Testis (tissue), 3 donors: Measurements from ENCODE around the gene DERA. TPM values are rescaled to one million over a fixed set of nuclear protein-coding genes. Genes with fewer than 3 reads are reported as not detected.
"Not testable (repeated sequence)": the region's sequence is repeated elsewhere in the genome, so short reads cannot be mapped to it uniquely, and the experiment has no call there.

Experiments used
- DNase-seq: peaks from one replicate; pipeline ENCODE4 v3.0.0-alpha.2; 2019
- H3K27ac ChIP-seq, 2 donors: fragments of 200-600 bp; sonication (generic); one replicate each; pipeline ENCODE4 v1.5.1; 2019
- H3K27me3 ChIP-seq: fragments of 200-600 bp; sonication (generic); one replicate; pipeline ENCODE4 v1.5.1; 2019
- H3K36me3 ChIP-seq: fragments of 200-600 bp; sonication (generic); one replicate; pipeline ENCODE4 v1.5.1; 2017; ENCODE audit warnings: low read depth; ENCODE audit errors: missing control alignments
- H3K4me1 ChIP-seq: fragments of 200-600 bp; sonication (generic); one replicate; pipeline ENCODE4 v1.5.1; 2019
- H3K4me3 ChIP-seq, 2 donors: fragments of 200-600 bp; sonication (generic); one replicate each; pipeline ENCODE4 v1.5.1; 2017 to 2019
- H3K9me3 ChIP-seq: fragments of 200-600 bp; sonication (generic); one replicate; pipeline ENCODE4 v1.5.1; 2017
- CTCF ChIP-seq, 3 experiments: fragments of 450-650 bp in 2 of 3; fragments of 200-600 bp in 1 of 3; sonication (generic) in 1 of 3; IDR thresholded peaks; one replicate each; pipeline ENCODE4 v1.5.1; 2016 to 2019; ENCODE audit warnings: antibody characterized with exemption in 3 of 3, mild to moderate bottlenecking in 2 of 3, moderate library complexity in 1 of 3
- POLR2A ChIP-seq: fragments of 450-650 bp; IDR thresholded peaks from one replicate; pipeline ENCODE4 v1.6.1; 2017; ENCODE audit warnings: antibody characterized with exemption, mild to moderate bottlenecking, moderate library complexity
- WGBS, 2 donors: methylation state at CpG; one replicate each; pipeline ENCODE4 v1.1.5; 2018; 5-methylcytosine and 5-hydroxymethylcytosine counted together
- intact Hi-C: fragments of 100-400 bp; cut with DNase I; formaldehyde crosslinking; loops from one replicate; pipeline ENCODE4 v1.15.1; 2023; ENCODE audit warnings: low total_unique reads
- polyA plus RNA-seq: library from polyadenylated mRNA; stranded (reverse); fragments of 350-450 nt; fragmentation: Illumina TruSeq; extraction: RNeasy Lipid Tissue Mini Kit (QIAGEN cat#74804); gene quantifications from one replicate; pipeline ENCODE4 v1.2.3, GENCODE V29; 2014; ENCODE audit warnings: low read depth, low replicate concordance; ENCODE audit not compliant: insufficient read depth
- total RNA-seq, 2 donors: library from RNA; depleted of rRNA; stranded (reverse); fragments of >200 nt; gene quantifications; one replicate each; pipeline ENCODE4 v1.2.3, GENCODE V29; 2016

The DERA gene
- total and polyA plus RNA-seq, 3 donors from 2014 or later = 14.0 to 21.3 (median 19.0) TPM

DNA sequence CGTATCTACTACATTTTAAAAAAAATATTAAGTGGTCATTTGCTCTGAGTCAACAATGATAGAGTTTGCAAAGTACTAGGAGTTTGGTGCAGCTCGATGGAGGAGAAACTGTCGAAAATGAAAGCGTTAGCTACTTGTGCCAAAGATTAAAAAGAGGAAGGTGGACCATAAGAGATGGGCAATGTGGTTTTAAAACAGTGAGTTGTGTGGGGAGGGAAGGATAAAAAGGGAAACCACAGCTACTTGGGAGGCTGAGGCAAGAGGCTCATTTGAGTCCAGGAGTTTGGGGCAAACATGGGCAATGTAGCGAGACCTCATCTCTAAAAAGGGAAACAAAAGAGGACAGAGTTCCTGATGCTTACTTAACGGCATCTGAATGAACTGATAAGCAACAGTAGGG is 47.1 kb upstream of the DERA start:
- no peaks in the 10 kb centered on the region for H3K36me3 ChIP-seq
- no peaks in the 10 kb centered on the region for H3K9me3 ChIP-seq
- intact Hi-C loops = no loop called here
- no peak overlapping the region for H3K4me3 ChIP-seq
- WGBS, 2 donors = 77 to 87% methylated on average over 6 of the region's 6 CpGs
- no peaks in the 10 kb centered on the region for H3K4me1 ChIP-seq
- no peak for TF ChIP-seq POLR2A
- H3K27me3 ChIP-seq = no peaks in the 10 kb centered on the region
- no peak overlapping the region for H3K27ac ChIP-seq
- no peak for DNase-seq

DNA sequence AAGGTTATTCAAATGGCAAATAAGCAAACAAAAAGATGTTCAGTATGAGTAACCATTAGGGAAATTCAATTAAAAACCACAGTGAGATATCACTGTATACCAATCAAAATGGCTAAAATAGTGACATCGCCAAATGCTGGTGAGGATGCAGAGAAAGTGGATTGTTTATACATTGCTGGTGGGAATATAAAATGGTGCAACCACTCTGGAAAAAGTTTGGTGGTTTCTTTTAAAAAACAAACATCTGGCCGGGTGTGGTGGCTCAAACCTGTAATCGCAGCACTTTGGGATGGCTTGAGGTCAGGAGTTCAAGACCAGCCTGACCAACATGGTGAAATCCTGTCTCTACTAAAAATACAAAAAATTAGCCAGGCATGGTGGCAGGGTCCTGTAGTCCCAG is 42.9 kb upstream of the DERA start:
- TF ChIP-seq POLR2A = no peak
- TF ChIP-seq CTCF (IDR thresholded peaks at IDR 0.05) = no peak
- Histone ChIP-seq H3K36me3 (no peaks in the 10 kb centered on the region), H3K4me1 (no peaks in the 10 kb centered on the region), H3K27ac (no peak overlapping the region), H3K9me3 (no peaks in the 10 kb centered on the region), H3K4me3 (no peak overlapping the region), H3K27me3 (no peaks in the 10 kb centered on the region)
- DNase-seq = no peak
- 95% methylated on average over 3 of the region's 3 CpGs; no CpG with 5 or more reads in 1 of the 2 donors for WGBS, 2 donors
- intact Hi-C loops = no loop called here

- Histone ChIP-seq H3K27ac (no peak overlapping the region), H3K27me3 (no peaks in the 10 kb centered on the region), H3K4me1 (no peaks in the 10 kb centered on the region), H3K36me3 (no peaks in the 10 kb centered on the region), H3K4me3 (no peak overlapping the region), H3K9me3 (no peaks in the 10 kb centered on the region)
- 90 to 97% methylated on average over 4 of the region's 4 CpGs for WGBS, 2 donors
- DNase-seq = no peak
- intact Hi-C loops = no loop called here
- TF ChIP-seq POLR2A (no peak), CTCF (IDR thresholded peaks at IDR 0.05) (no peak)
These were observed 37.6 kb upstream of the DERA start for GRCh38 chr12:15873556-15873955.

DNA sequence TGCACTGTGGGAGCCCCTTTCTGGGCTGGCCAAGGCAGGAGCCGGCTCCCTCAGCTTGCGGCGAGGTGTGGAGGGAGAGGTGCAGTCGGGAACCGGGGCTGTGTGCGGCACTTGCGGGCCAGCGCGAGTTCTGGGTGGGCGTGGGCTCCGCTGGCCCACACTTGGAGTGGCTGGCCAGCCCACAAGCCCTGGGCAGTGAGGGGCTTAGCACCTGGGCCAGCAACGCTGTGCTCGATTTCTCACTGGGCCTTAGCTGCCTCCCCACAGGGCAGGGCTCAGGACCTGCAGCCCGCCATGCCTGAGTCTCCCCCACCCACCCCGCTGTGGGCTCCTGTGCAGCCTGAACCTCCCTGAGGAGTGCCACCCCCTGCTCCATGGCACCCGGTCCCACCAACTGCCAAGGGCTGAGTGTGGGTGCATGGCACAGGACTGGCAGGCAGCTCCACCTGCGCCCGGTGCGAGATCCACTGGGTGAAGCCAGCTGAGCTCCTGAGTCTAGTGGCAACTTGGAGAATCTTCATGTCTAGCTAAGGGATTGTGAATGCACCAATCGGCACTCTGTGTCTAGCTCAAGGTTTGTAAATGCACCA is 36.5 kb upstream of the DERA start:
- DNase-seq, H3K4me1 ChIP-seq, H3K36me3 ChIP-seq, H3K9me3 ChIP-seq, H3K27me3 ChIP-seq, intact Hi-C loops, H3K4me3 ChIP-seq, H3K27ac ChIP-seq: not testable (repeated sequence)
- 90 to 95% methylated on average over 5 to 19 of the region's 20 CpGs for WGBS, 2 donors

DNA sequence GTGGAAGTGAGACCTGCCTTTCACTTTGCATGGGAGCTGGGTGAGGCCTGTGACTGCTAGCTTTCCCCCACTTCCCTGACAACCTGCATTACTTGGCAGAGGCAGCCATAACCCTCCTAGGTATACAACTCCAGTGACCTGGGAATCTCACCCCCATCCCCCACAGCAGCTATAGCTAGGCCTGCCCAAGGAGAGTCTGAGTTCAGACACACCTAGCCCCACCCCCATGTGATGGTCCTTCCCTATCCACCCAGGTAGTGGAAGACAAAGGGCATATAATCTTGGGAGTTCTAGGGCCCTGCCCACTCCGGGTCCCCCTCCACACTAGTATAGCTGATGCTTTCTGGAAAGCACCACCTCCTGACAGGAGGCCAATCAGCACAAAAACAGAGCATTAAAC is 35.3 kb upstream of the DERA start:
- H3K4me1 ChIP-seq = no peaks in the 10 kb centered on the region
- 88% methylated on average over 1 of the region's 1 CpG; no CpG with 5 or more reads in 1 of the 2 donors for WGBS, 2 donors

More for the DNA sequence above, 35.3 kb upstream of the DERA start:
- Histone ChIP-seq H3K27ac (no peak overlapping the region), H3K36me3 (no peaks in the 10 kb centered on the region), H3K27me3 (no peaks in the 10 kb centered on the region), H3K4me3 (no peak overlapping the region), H3K9me3 (no peaks in the 10 kb centered on the region)
- TF ChIP-seq CTCF (IDR thresholded peaks at IDR 0.05) (no peak), POLR2A (no peak)
- intact Hi-C loops = no loop called here
- no peak for DNase-seq
